Raji (cell line): ENCODE measurements around the gene PDHA2.

Source experiments
- POLR2A ChIP-seq: IDR thresholded peaks from 2 replicates; pipeline ENCODE4 v1.6.1; 2011; ENCODE audit warnings: low read depth, low read length, control low read depth; ENCODE audit not compliant: insufficient read depth

The PDHA2 gene

GRCh38 chr4:95889662-95890061 lies 49.8 kb downstream of the PDHA2 start:
- no peak for TF ChIP-seq POLR2A
